ENCODE results near the gene TIAM2. TPM values are rescaled to one million over a fixed set of nuclear protein-coding genes. Genes with fewer than 3 reads are reported as not detected.

Gene TIAM2
- total and polyA plus RNA-seq, 7 experiments from 2014 or later, result 0.66 to 11.6 (median 6.0) TPM

GRCh38 chr6:155129744-155130143, 134.6 kb downstream of the TIAM2 start:
- Mint-ChIP-seq H3K27ac (no peak overlapping the region), H3K9me3 (no peaks in the 10 kb centered on the region), H3K27me3 (no peaks in the 10 kb centered on the region), H3K4me1 (peaks cover 0 to 19% (median 0%) of the 10 kb centered on the region in 7 donors), H3K4me3 (no peak overlapping the region), H3K36me3 (peaks cover 0 to 1% (median 0%) of the 10 kb centered on the region in 5 donors)
- Histone ChIP-seq H3K4me3 (ENCODE audit: low read length) (no peak overlapping the region), H3K36me3 (ENCODE audit: control insufficient read depth in 2 of 3, insufficient read depth in 3 of 3, low read length in 3 of 3) (no peaks in the 10 kb centered on the region), H3K27me3 (ENCODE audit: control insufficient read depth in 2 of 2, insufficient read depth in 2 of 2, low read length in 2 of 2) (no peaks in the 10 kb centered on the region), H3K4me1 (ENCODE audit: control insufficient read depth in 2 of 2, insufficient read depth in 2 of 2, low read length in 2 of 2) (no peaks in the 10 kb centered on the region), H3K27ac (ENCODE audit: low read depth, low read length) (no peak overlapping the region), H3K9me3 (ENCODE audit: control insufficient read depth in 2 of 3, low read length in 3 of 3) (no peaks in the 10 kb centered on the region)
- CTCF ChIA-PET, result no interaction called here
- POLR2A ChIA-PET, result no interaction called here
- DNase-seq (no peak), ATAC-seq (no peak)
- intact Hi-C loops (cut with micrococcal nuclease), result no loop called here

DNA sequence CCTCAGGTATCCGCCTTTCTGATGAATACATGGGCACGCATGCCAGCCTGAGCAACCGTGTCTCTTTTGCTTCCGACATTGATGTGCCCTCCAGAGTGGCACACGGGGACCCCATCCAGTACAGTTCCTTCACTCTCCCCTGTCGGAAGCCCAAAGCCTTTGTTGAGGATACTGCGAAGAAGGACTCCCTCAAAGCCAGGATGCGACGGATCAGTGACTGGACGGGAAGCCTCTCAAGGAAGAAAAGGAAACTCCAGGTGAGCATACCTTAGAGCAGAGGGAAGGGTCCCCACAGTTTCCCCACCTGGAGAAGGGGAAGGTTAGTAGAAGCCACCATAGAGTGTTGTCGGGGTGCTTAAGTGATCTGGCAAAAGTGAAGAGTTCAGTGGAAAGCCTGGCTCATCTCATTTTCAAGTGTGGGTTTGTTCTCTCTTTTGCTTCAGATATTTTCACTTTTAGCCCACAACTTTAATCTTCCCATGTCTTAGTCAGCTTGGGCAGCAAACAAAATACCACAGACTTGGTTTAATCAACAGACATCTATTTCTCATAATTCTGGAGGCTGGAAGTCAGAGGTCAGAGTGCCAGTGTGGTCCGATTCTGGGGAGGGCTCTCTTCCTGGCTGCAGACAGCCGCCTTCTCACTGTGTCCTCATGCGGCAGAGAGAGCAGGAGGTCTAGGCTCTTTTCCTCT, 135.2 kb downstream of the TIAM2 start:
- H3K9me3 Mint-ChIP-seq, result no peaks in the 10 kb centered on the region
- H3K36me3 Mint-ChIP-seq, result peaks cover 0 to 1% (median 0%) of the 10 kb centered on the region in 5 donors
- Histone ChIP-seq H3K27me3 (ENCODE audit: control insufficient read depth in 2 of 2, insufficient read depth in 2 of 2, low read length in 2 of 2) (no peaks in the 10 kb centered on the region), H3K4me1 (ENCODE audit: control insufficient read depth in 2 of 2, insufficient read depth in 2 of 2, low read length in 2 of 2) (no peaks in the 10 kb centered on the region), H3K36me3 (ENCODE audit: control insufficient read depth in 2 of 3, insufficient read depth in 3 of 3, low read length in 3 of 3) (no peaks in the 10 kb centered on the region), H3K4me3 (ENCODE audit: low read length) (no peak overlapping the region), H3K27ac (ENCODE audit: low read depth, low read length) (no peak overlapping the region), H3K9me3 (ENCODE audit: control insufficient read depth in 2 of 3, low read length in 3 of 3) (no peaks in the 10 kb centered on the region)
- H3K4me3 Mint-ChIP-seq, result no peak overlapping the region
- DNase-seq, result no peak
- H3K27me3 Mint-ChIP-seq, result no peaks in the 10 kb centered on the region
- POLR2A ChIA-PET, result no interaction called here
- CTCF ChIA-PET, result no interaction called here
- intact Hi-C loops (cut with micrococcal nuclease), result no loop called here
- H3K4me1 Mint-ChIP-seq, result peaks cover 0 to 17% (median 0%) of the 10 kb centered on the region in 7 donors
- H3K27ac Mint-ChIP-seq, result peak overlapping the region in 2 of 9 donors; percentile 49 to 63
- no peak for ATAC-seq

DNA sequence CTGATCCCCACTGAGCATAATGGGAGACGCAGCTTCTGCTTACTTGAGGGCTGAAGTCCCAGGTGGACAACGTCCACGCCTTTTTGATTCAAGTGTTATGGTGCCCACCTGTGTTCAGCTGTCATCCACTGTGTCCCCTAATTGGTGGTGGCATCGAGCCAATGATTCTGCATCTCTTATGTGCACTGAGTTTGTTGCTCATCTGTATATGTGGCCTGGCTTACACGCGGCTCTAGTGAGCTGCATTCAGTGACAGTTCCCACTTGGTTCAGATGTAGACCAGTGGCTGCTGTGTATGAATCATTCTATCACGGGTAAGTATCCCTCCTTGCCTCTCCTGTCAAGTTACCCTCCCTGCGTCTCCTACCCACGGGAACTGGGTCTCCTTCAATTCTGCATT, 137.5 kb downstream of the TIAM2 start:
- Histone ChIP-seq H3K36me3 (ENCODE audit: control insufficient read depth in 2 of 3, insufficient read depth in 3 of 3, low read length in 3 of 3) (no peaks in the 10 kb centered on the region), H3K4me3 (ENCODE audit: low read length) (no peak overlapping the region), H3K27me3 (ENCODE audit: control insufficient read depth in 2 of 2, insufficient read depth in 2 of 2, low read length in 2 of 2) (no peaks in the 10 kb centered on the region), H3K27ac (ENCODE audit: low read depth, low read length) (no peak overlapping the region), H3K4me1 (ENCODE audit: control insufficient read depth in 2 of 2, insufficient read depth in 2 of 2, low read length in 2 of 2) (no peaks in the 10 kb centered on the region), H3K9me3 (ENCODE audit: control insufficient read depth in 2 of 3, low read length in 3 of 3) (no peaks in the 10 kb centered on the region)
- Mint-ChIP-seq H3K27me3 (no peaks in the 10 kb centered on the region), H3K36me3 (no peaks in the 10 kb centered on the region), H3K4me1 (peaks cover 0 to 8% (median 0%) of the 10 kb centered on the region in 7 donors), H3K27ac (no peak overlapping the region), H3K9me3 (no peaks in the 10 kb centered on the region), H3K4me3 (no peak overlapping the region)
- DNase-seq (no peak), ATAC-seq (no peak)
- POLR2A ChIA-PET, result no interaction called here
- intact Hi-C loops (cut with micrococcal nuclease), result no loop called here
- CTCF ChIA-PET, result no interaction called here

GRCh38 chr6:155141002-155141401, 145.9 kb downstream of the TIAM2 start:
- CTCF ChIA-PET, result no interaction called here
- peak overlapping the region in 1 of 9 donors; percentile 6 for H3K27ac Mint-ChIP-seq
- POLR2A ChIA-PET, result no interaction called here
- no peaks in the 10 kb centered on the region for H3K9me3 ChIP-seq (ENCODE audit: control insufficient read depth in 2 of 3, low read length in 3 of 3)
- no peaks in the 10 kb centered on the region for H3K27me3 Mint-ChIP-seq
- peaks cover 13 to 35% (median 24%) of the 10 kb centered on the region in 7 donors for H3K4me1 Mint-ChIP-seq
- no peaks in the 10 kb centered on the region for H3K27me3 ChIP-seq (ENCODE audit: control insufficient read depth in 2 of 2, insufficient read depth in 2 of 2, low read length in 2 of 2)
- no peak overlapping the region for H3K27ac ChIP-seq (ENCODE audit: low read depth, low read length)
- DNase-seq, result no peak
- no peaks in the 10 kb centered on the region for H3K9me3 Mint-ChIP-seq
- H3K4me1 ChIP-seq (ENCODE audit: control insufficient read depth in 2 of 2, insufficient read depth in 2 of 2, low read length in 2 of 2), result peaks cover 7 to 14% of the 10 kb centered on the region in 2 donors
- H3K4me3 Mint-ChIP-seq, result no peak overlapping the region
- no peak for ATAC-seq
- H3K36me3 Mint-ChIP-seq, result peaks cover 0 to 15% (median 0%) of the 10 kb centered on the region in 5 donors
- intact Hi-C loops (cut with micrococcal nuclease), result no loop called here
- H3K36me3 ChIP-seq (ENCODE audit: control insufficient read depth in 2 of 3, insufficient read depth in 3 of 3, low read length in 3 of 3), result no peaks in the 10 kb centered on the region
- no peak overlapping the region for H3K4me3 ChIP-seq (ENCODE audit: low read length)

- ChIA-PET CTCF (no interaction called here), POLR2A (no interaction called here)
- Mint-ChIP-seq H3K27me3 (no peaks in the 10 kb centered on the region), H3K4me3 (peak overlapping the region in 3 of 10 donors; percentile 21 to 82 (median 47)), H3K27ac (peak overlapping the region in 3 of 9 donors; percentile 62 to 90 (median 89)), H3K4me1 (peaks cover 13 to 38% (median 24%) of the 10 kb centered on the region in 7 donors), H3K9me3 (no peaks in the 10 kb centered on the region), H3K36me3 (peaks cover 0 to 16% (median 0%) of the 10 kb centered on the region in 5 donors)
- Histone ChIP-seq H3K4me1 (ENCODE audit: control insufficient read depth in 2 of 2, insufficient read depth in 2 of 2, low read length in 2 of 2) (peaks cover 7 to 14% of the 10 kb centered on the region in 2 donors), H3K27me3 (ENCODE audit: control insufficient read depth in 2 of 2, insufficient read depth in 2 of 2, low read length in 2 of 2) (no peaks in the 10 kb centered on the region), H3K9me3 (ENCODE audit: control insufficient read depth in 2 of 3, low read length in 3 of 3) (no peaks in the 10 kb centered on the region), H3K27ac (ENCODE audit: low read depth, low read length) (no peak overlapping the region), H3K36me3 (ENCODE audit: control insufficient read depth in 2 of 3, insufficient read depth in 3 of 3, low read length in 3 of 3) (no peaks in the 10 kb centered on the region), H3K4me3 (ENCODE audit: low read length) (no peak overlapping the region)
- intact Hi-C loops (cut with micrococcal nuclease), result no loop called here
- DNase-seq (no peak), ATAC-seq (no peak)
Observed at GRCh38 chr6:155141512-155141911, 146.4 kb downstream of the TIAM2 start.

DNA sequence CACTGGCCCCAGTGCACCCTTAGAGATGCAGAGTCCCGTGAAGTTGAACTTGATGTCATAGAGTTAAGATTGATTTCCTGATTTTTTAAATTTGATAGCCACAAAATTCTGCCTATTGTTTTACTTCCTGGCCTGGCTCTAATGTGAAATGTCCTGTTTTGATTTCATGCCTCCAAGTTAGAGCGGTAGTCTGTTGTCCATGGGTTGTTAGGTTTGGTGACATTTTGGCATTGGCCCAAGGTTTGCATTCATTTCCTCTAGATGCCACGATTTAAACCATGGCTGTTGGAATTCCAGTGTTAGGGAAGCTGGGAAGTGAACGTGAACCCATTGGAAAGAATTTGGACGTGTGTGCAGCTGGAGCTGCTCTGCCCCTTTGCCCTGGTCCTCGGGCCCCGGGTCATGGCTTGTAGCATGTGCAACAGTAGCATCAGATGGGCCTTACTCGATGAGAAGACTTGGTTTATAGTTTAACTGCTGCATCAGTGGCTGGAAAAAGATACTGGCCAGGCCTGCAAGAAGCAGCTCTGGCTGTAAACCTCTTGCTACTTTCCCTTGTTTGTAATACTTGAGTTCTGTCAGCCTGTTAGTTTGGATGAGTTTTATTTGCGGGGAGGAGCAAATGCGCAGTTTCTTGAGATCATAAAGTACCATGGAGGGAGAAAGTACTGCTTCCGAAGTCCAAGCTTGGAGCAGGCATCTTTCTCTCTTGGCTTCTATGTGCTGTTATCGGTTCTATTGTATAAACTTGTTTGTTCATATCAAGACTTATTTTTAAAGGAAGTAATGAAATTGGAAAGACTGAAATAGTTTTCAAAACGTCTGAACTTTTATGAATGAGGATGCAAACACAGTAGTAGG, 147.3 kb downstream of the TIAM2 start:
- peaks cover 7 to 14% of the 10 kb centered on the region in 2 donors for H3K4me1 ChIP-seq (ENCODE audit: control insufficient read depth in 2 of 2, insufficient read depth in 2 of 2, low read length in 2 of 2)
- H3K4me3 ChIP-seq (ENCODE audit: low read length), result peak overlapping the region; percentile 27
- peak overlapping the region; percentile 83 to 96 (median 90) for H3K27ac Mint-ChIP-seq
- H3K9me3 ChIP-seq (ENCODE audit: control insufficient read depth in 2 of 3, low read length in 3 of 3), result no peaks in the 10 kb centered on the region
- no peaks in the 10 kb centered on the region for H3K9me3 Mint-ChIP-seq
- CTCF ChIA-PET, result no interaction called here
- H3K36me3 Mint-ChIP-seq, result peaks cover 0 to 16% (median 0%) of the 10 kb centered on the region in 5 donors
- H3K27me3 ChIP-seq (ENCODE audit: control insufficient read depth in 2 of 2, insufficient read depth in 2 of 2, low read length in 2 of 2), result no peaks in the 10 kb centered on the region
- intact Hi-C loops (cut with micrococcal nuclease), result loop anchor here (1.0 to 2.0 kb wide), 3 partner anchors 11 to 32 kb away; no protein-coding TSS in a partner anchor
- peak overlapping the region; percentile 56 to 91 (median 82) for H3K4me3 Mint-ChIP-seq
- H3K4me1 Mint-ChIP-seq, result peaks cover 13 to 38% (median 24%) of the 10 kb centered on the region in 7 donors
- no peak for ATAC-seq
- H3K36me3 ChIP-seq (ENCODE audit: control insufficient read depth in 2 of 3, insufficient read depth in 3 of 3, low read length in 3 of 3), result no peaks in the 10 kb centered on the region
- no peaks in the 10 kb centered on the region for H3K27me3 Mint-ChIP-seq
- no peak for DNase-seq
- peak overlapping the region; percentile 49 for H3K27ac ChIP-seq (ENCODE audit: low read depth, low read length)
- POLR2A ChIA-PET, result no interaction called here
